Neural progenitor cell (in vitro differentiated cells): ENCODE results near the gene PIP4K2A.

Experiments used
- CTCF ChIP-seq: fragments of 200-600 bp; sonication (generic); IDR thresholded peaks from 2 replicates; pipeline ENCODE4 v1.5.1; 2017; ENCODE audit warnings: antibody characterized with exemption, mild to moderate bottlenecking
- EZH2 ChIP-seq: fragments of 200-600 bp; sonication (generic); IDR thresholded peaks from 2 replicates; pipeline ENCODE4 v1.6.1; 2017; ENCODE audit warnings: antibody characterized with exemption, mild to moderate bottlenecking, moderate library complexity

GRCh38 chr10:22550732-22551131 lies 163.6 kb downstream of the PIP4K2A start:
- TF ChIP-seq CTCF (peak; percentile 80), EZH2 (no peak)
